Stimulated activated CD4-positive, alpha-beta T cell treated with anti-CD3 and anti-CD28 coated beads, Interleukin-1b, Interleukin-23, amount 100 ng/mL, for 4 hours (primary cell): Measurements from ENCODE around the gene HSD17B1.

Source experiments
- DNase-seq, 2 donors: peaks; one replicate each; pipeline ENCODE4 v3.0.0-alpha.2; 2020; ENCODE audit warnings: low read depth in 2 of 2

HSD17B1 gene

GRCh38 chr17:42566883-42567573, 14.3 kb downstream of the HSD17B1 start, which contains the start of gene MLX:
Gene MLX (plus strand): TSS chr17:42567100. CDS start chr17:42567125, 25 bp downstream.
- DNase-seq = peak; percentile 85 to 89

- DNase-seq = no peak
These were observed 15.8 kb downstream of the HSD17B1 start for GRCh38 chr17:42568341-42569111.

- DNase-seq = no peak
These were observed 18.9 kb downstream of the HSD17B1 start for GRCh38 chr17:42571435-42572225.

- DNase-seq = no peak
These were observed 20.4 kb downstream of the HSD17B1 start for GRCh38 chr17:42573095-42573494.

GRCh38 chr17:42574463-42574862, 21.7 kb downstream of the HSD17B1 start:
- no peak for DNase-seq

- DNase-seq = no peak
These were observed 24.4 kb downstream of the HSD17B1 start for GRCh38 chr17:42577140-42577531.

- peak; percentile 82 to 92 for DNase-seq
These were observed 25.0 kb downstream of the HSD17B1 start, which contains the start of gene PSMC3IP for GRCh38 chr17:42577532-42578281. Gene PSMC3IP (minus strand): TSS chr17:42577729. CDS start chr17:42577686, 43 bp downstream.

GRCh38 chr17:42578282-42578869, 25.7 kb downstream of the HSD17B1 start:
- DNase-seq = peak; percentile 51 to 65

- no peak for DNase-seq
These were observed 27.2 kb downstream of the HSD17B1 start for GRCh38 chr17:42579794-42580551.

GRCh38 chr17:42581744-42582270, 29.1 kb downstream of the HSD17B1 start:
- DNase-seq = no peak

GRCh38 chr17:42584880-42585279, 32.2 kb downstream of the HSD17B1 start:
- DNase-seq = no peak

GRCh38 chr17:42585353-42585752, 32.6 kb downstream of the HSD17B1 start:
- DNase-seq = no peak

GRCh38 chr17:42586514-42587230, 33.9 kb downstream of the HSD17B1 start:
- no peak for DNase-seq

- DNase-seq = no peak
These were observed 38.2 kb downstream of the HSD17B1 start for GRCh38 chr17:42590886-42591285.

GRCh38 chr17:42591411-42591810, 38.7 kb downstream of the HSD17B1 start:
- no peak for DNase-seq

- DNase-seq = no peak
These were observed 43.7 kb downstream of the HSD17B1 start for GRCh38 chr17:42596386-42596785.

GRCh38 chr17:42598905-42599304, 46.2 kb downstream of the HSD17B1 start:
- no peak for DNase-seq

GRCh38 chr17:42603318-42603717, 50.6 kb downstream of the HSD17B1 start:
- DNase-seq = no peak
